ENCODE measurements around the gene ZBTB4.
A peak's percentile ranks its signal among the peaks of the same experiment; 100 is the strongest.

- TF ChIP-seq CTCF (IDR thresholded peaks at IDR 0.05; ENCODE audit: borderline replicate concordance, extremely low read depth, low read length, poor library complexity, severe bottlenecking) (peak; percentile 55), EZH2 (IDR thresholded peaks at IDR 0.05; ENCODE audit: borderline replicate concordance, low read depth, low read length, severe bottlenecking) (no peak)
Observed at GRCh38 chr17:7502987-7503386, 23.6 kb upstream of the ZBTB4 start.
